GM19438 (cell line): Measurements from ENCODE around the gene SERPINA5.
"Not testable (repeated sequence)": the region's sequence is repeated elsewhere in the genome, so short reads cannot be mapped to it uniquely, and the experiment has no call there.

Experiments
- ATAC-seq: cut with Tn5 transposase; IDR thresholded peaks from one replicate; pipeline ENCODE4 v1.9.1; 2021; ENCODE audit warnings: low read depth; ENCODE audit not compliant: unreplicated experiment

Gene SERPINA5

GRCh38 chr14:94621358-94622134, 40.3 kb downstream of the SERPINA5 start:
- no peak for ATAC-seq

- no peak for ATAC-seq
Observed at GRCh38 chr14:94622653-94623421, 41.6 kb downstream of the SERPINA5 start.

GRCh38 chr14:94623422-94623809, 42.2 kb downstream of the SERPINA5 start:
- no peak for ATAC-seq

GRCh38 chr14:94623856-94624499, 42.8 kb downstream of the SERPINA5 start:
- ATAC-seq: no peak

GRCh38 chr14:94624537-94625352, 43.5 kb downstream of the SERPINA5 start:
- ATAC-seq: no peak

- no peak for ATAC-seq
Observed at GRCh38 chr14:94625353-94625635, 44.1 kb downstream of the SERPINA5 start.

GRCh38 chr14:94628578-94628977, 47.4 kb downstream of the SERPINA5 start:
- ATAC-seq: no peak

GRCh38 chr14:94630396-94630795, 49.2 kb downstream of the SERPINA5 start:
- ATAC-seq: no peak

GRCh38 chr14:94631050-94631449, 49.8 kb downstream of the SERPINA5 start:
- ATAC-seq: no peak

- ATAC-seq: no peak
Observed at GRCh38 chr14:94631536-94632304, 50.5 kb downstream of the SERPINA5 start.

- ATAC-seq: no peak
Observed at GRCh38 chr14:94632305-94632590, 51.0 kb downstream of the SERPINA5 start.

GRCh38 chr14:94633121-94633520, 51.9 kb downstream of the SERPINA5 start:
- no peak for ATAC-seq

GRCh38 chr14:94635154-94635553, 53.9 kb downstream of the SERPINA5 start:
- ATAC-seq: no peak

GRCh38 chr14:94636744-94637412, 55.7 kb downstream of the SERPINA5 start:
- ATAC-seq: no peak

- not testable (repeated sequence) for ATAC-seq
Observed at GRCh38 chr14:94637814-94638213, 56.6 kb downstream of the SERPINA5 start.

GRCh38 chr14:94638339-94638738, 57.1 kb downstream of the SERPINA5 start:
- no peak for ATAC-seq

GRCh38 chr14:94638961-94639817, 58.0 kb downstream of the SERPINA5 start:
- no peak for ATAC-seq

- no peak for ATAC-seq
Observed at GRCh38 chr14:94640721-94641631, 59.8 kb downstream of the SERPINA5 start.
